Spleen (tissue), 11 donors: Measurements from ENCODE around the gene PMPCA. TPM values are rescaled to one million over a fixed set of nuclear protein-coding genes. Genes with fewer than 3 reads are reported as not detected.

ENCODE experiments used
- DNase-seq: peaks from one replicate; pipeline ENCODE4 v3.0.0-alpha.2; 2020
- H3K27ac ChIP-seq, 8 donors: fragments of 200-600 bp; sonication (generic) in 7 of 8; 1 replicate in 4 of 8; 2 replicates in 4 of 8; pipeline versions ENCODE4 v1.5.0 to v1.8.0; 2016 to 2021; ENCODE audit warnings: inconsistent platforms in 4 of 8, mild to moderate bottlenecking in 4 of 8, moderate library complexity in 1 of 8
- H3K27me3 ChIP-seq, 7 donors: fragments of 200-600 bp; sonication (generic) in 6 of 7; replicated peaks in 1 of 7; 1 replicate in 4 of 7; 2 replicates in 3 of 7; pipeline versions ENCODE4 v1.5.0 to v1.8.0; 2016 to 2021; ENCODE audit warnings: inconsistent platforms in 3 of 7, mild to moderate bottlenecking in 1 of 7
- H3K36me3 ChIP-seq, 6 donors: fragments of 200-600 bp; sonication (generic) in 5 of 6; 1 replicate in 4 of 6; 2 replicates in 2 of 6; pipeline versions ENCODE4 v1.5.0 to v1.8.0; 2016 to 2021; ENCODE audit warnings: inconsistent platforms in 2 of 6
- H3K4me1 ChIP-seq, 6 donors: fragments of 200-600 bp; sonication (generic) in 5 of 6; 1 replicate in 3 of 6; 2 replicates in 3 of 6; pipeline versions ENCODE4 v1.5.0 to v1.8.0; 2016 to 2021; ENCODE audit warnings: inconsistent platforms in 3 of 6
- H3K4me3 ChIP-seq, 8 donors: fragments of 200-600 bp; sonication (generic) in 7 of 8; 1 replicate in 4 of 8; 2 replicates in 4 of 8; pipeline versions ENCODE4 v1.5.0 to v1.8.0; 2016 to 2021; ENCODE audit warnings: inconsistent platforms in 4 of 8, mild to moderate bottlenecking in 4 of 8, moderate library complexity in 2 of 8
- H3K9me3 ChIP-seq, 8 donors: fragments of 200-600 bp; sonication (generic) in 7 of 8; 1 replicate in 4 of 8; 2 replicates in 4 of 8; pipeline versions ENCODE4 v1.5.0 to v1.8.0; 2016 to 2021; ENCODE audit warnings: inconsistent platforms in 4 of 8
- POLR2A ChIP-seq, 3 donors: fragments of 450-650 bp; IDR thresholded peaks; one replicate each; pipeline ENCODE4 v1.5.1; 2017; ENCODE audit warnings: antibody characterized with exemption in 3 of 3, mild to moderate bottlenecking in 1 of 3
- POLR2AphosphoS5 ChIP-seq, 3 donors: sonication (generic); formaldehyde crosslinking; IDR thresholded peaks; one replicate each; pipeline ENCODE4 v1.5.1; 2017; ENCODE audit warnings: antibody characterized with exemption in 3 of 3
- WGBS, 5 donors: extraction: QIAGEN DNeasy Blood & Tissue Kit in 3 of 5; methylation state at CpG; one replicate each; pipeline versions ENCODE4 v1.1.5 to v1.1.7; 2013 to 2018; 5-methylcytosine and 5-hydroxymethylcytosine counted together
- intact Hi-C: fragments of 100-400 bp; cut with DNase I; formaldehyde crosslinking; loops from one replicate; pipeline ENCODE4 v1.15.0; 2023; ENCODE audit warnings: low total_unique reads
- polyA plus RNA-seq, 3 donors: library from polyadenylated mRNA; stranded (reverse); fragments of 200-250 nt; gene quantifications; one replicate each; pipeline ENCODE4 v1.2.1, GENCODE V29; 2013
- total RNA-seq, 7 donors: library from RNA; depleted of rRNA in 3 of 7; stranded (reverse); fragments of >200 nt in 3 of 7; fragmentation: NEBNext Ultra II Directional in 4 of 7; extraction: Animal tissue kit (Norgen Biotek cat#: 25700) in 4 of 7; gene quantifications; one replicate each; pipeline versions ENCODE4 v1.1.0 to v1.2.1, GENCODE V29; 2016 to 2021
- TF ChIP-seq, protein P1 (sequence below), 11 experiments: fragments of 200-600 bp in 7 of 11; fragments of 450-650 bp in 4 of 11; sonication (generic) in 4 of 11; IDR thresholded peaks in 8 of 11; conservative IDR thresholded peaks in 3 of 11; 1 replicate in 7 of 11; 2 replicates in 4 of 11; pipeline versions ENCODE4 v1.4.0 to v1.8.0; 2016 to 2021; ENCODE audit warnings: antibody characterized with exemption in 11 of 11, inconsistent platforms in 4 of 11, mild to moderate bottlenecking in 1 of 11
- donor health status: healthy with polysubstance abuse.
- donor health status: DM: no; HTN: no; CAD: no; lungs with moderate emphysema.
- donor health status: DM: no; HTN: no; CAD: no.
- donor health status: Bipolar disorder and iron deficiency.
- donor health status: healthy.
- donor health status: DM: no; HTN: no; CAD: no.
- donor health status: DM: yes; HTN: yes; CAD: no.

PMPCA gene
- total and polyA plus RNA-seq, 10 donors, result 36.8 to 56.2 (median 47.1) TPM

DNA sequence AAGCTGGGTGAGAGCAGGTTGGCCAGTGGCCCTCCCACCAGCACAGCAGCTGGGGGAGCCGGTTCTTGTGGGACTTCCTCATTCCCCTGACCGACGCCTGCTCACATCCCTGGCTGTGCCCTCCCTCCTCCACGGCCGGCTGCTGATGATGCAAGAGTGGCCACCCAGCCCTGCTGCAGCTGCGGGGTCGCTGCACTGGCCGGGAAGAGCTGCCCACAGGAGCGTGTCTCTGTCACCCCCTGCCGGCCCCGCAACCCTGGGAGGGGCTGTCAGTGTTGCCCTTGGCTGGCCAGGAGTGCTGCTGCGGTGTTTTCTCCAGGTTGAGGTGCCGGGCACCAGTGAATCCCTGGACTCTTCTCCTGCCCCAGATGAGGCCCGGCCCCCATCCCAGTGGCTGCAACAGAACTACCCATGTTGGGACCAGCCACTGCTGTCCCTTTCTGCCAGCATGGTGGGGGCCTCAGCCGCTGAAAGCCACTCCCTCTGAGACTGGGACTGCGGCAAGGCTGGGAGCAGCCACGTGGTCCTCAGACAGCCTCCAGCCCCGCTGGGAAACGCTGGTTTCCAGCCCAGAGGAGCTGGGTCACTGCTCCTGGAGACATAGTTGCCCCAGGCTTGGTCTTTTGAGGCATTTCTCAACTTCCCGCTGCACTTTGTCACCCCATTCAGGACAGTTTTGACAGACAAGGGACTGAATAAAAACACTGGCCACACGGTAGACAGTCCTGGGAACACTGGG is 37.7 kb upstream of the PMPCA start:
- WGBS, 5 donors, result 6 to 18% (median 7%) methylated on average over 7 to 21 of the region's 21 CpGs
- peaks cover 0 to 58% (median 32%) of the 10 kb centered on the region in 6 donors for H3K4me1 ChIP-seq
- peak overlapping the region in 7 of 8 donors; percentile 51 to 85 (median 68) for H3K27ac ChIP-seq
- TF ChIP-seq POLR2AphosphoS5 (IDR thresholded peaks at IDR 0.05) (peak; percentile 38 to 83 (median 70)), POLR2A (IDR thresholded peaks at IDR 0.05) (no peak)
- TF ChIP-seq, protein P1, sequence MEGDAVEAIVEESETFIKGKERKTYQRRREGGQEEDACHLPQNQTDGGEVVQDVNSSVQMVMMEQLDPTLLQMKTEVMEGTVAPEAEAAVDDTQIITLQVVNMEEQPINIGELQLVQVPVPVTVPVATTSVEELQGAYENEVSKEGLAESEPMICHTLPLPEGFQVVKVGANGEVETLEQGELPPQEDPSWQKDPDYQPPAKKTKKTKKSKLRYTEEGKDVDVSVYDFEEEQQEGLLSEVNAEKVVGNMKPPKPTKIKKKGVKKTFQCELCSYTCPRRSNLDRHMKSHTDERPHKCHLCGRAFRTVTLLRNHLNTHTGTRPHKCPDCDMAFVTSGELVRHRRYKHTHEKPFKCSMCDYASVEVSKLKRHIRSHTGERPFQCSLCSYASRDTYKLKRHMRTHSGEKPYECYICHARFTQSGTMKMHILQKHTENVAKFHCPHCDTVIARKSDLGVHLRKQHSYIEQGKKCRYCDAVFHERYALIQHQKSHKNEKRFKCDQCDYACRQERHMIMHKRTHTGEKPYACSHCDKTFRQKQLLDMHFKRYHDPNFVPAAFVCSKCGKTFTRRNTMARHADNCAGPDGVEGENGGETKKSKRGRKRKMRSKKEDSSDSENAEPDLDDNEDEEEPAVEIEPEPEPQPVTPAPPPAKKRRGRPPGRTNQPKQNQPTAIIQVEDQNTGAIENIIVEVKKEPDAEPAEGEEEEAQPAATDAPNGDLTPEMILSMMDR (IDR thresholded peaks at IDR 0.05 in 8 of 11, conservative IDR thresholded peaks at IDR 0.05 in 3 of 11), result peak in 1 of 11 experiments; percentile 16
- no peaks in the 10 kb centered on the region for H3K9me3 ChIP-seq
- DNase-seq, result peak; percentile 90
- peak overlapping the region; percentile 10 to 67 (median 42) for H3K4me3 ChIP-seq
- intact Hi-C loops, result no loop called here
- peaks cover 0 to 45% (median 8%) of the 10 kb centered on the region in 6 donors for H3K36me3 ChIP-seq
- H3K27me3 ChIP-seq, result peaks cover 0 to 18% (median 0%) of the 10 kb centered on the region in 7 donors

DNA sequence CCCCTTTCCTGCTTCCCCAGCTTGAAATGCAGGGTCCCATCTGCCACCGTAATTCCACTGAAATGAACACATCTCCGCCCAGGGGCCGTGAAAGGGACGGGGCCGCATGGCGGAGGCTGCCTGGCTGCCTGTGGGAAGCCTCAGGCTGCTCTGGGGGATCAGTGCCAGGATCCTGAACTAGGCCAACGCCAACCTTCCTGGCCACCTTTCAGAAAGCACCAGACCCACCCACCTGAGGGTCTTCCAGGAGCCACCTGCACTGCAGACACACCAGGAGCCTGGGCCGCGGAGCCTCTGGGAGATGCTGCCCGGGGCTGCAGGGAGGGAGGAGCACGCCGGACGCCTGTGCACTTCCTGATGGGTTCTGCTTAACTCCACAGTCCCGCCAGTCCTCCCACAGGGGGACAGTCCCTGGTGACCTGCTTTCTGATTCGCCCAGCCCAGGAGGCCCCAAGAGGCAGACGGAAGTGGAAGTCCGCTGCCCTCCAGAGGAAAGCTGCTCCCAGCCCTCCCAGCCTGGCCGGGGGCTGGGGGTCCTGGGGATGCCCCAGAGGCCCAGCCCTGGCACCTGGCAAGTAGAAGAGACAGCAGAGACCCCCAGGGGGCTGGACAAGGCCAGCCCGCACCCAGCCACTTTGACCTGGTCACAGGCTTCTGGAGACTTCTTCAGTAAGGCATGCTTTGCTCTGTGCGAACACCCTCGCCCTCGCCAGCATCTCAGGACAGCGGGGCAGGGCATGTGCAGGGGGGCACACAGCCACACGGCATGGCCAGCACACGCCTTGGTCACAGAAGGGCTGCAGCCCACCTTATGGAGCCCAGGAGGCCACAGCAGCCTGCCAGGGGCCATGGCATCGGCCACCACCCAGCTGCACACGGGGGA is 36.9 kb upstream of the PMPCA start, which contains the start of gene CARD9:
Gene CARD9, minus strand, starts transcription at position 370 of the 883 bp plus-strand sequence. CDS start 1,591 bp downstream, outside the sequence.
- DNase-seq, result peak; percentile 85
- peak within 1 kb of the TSS; percentile 10 to 67 (median 42) for H3K4me3 ChIP-seq
- H3K27me3 ChIP-seq, result peaks cover 0 to 18% (median 0%) of the 10 kb centered on the region in 7 donors
- TF ChIP-seq POLR2AphosphoS5 (IDR thresholded peaks at IDR 0.05) (peak; percentile 30 to 73 (median 54)), POLR2A (IDR thresholded peaks at IDR 0.05) (no peak)
- TF ChIP-seq, protein P1 (IDR thresholded peaks at IDR 0.05 in 8 of 11, conservative IDR thresholded peaks at IDR 0.05 in 3 of 11), result peak in 1 of 11 experiments; percentile 13
- peaks cover 0 to 58% (median 32%) of the 10 kb centered on the region in 6 donors for H3K4me1 ChIP-seq
- intact Hi-C loops, result no loop called here
- H3K36me3 ChIP-seq, result peaks cover 0 to 45% (median 13%) of the 10 kb centered on the region in 6 donors
- 37 to 54% (median 43%) methylated on average over 6 to 27 of the region's 27 CpGs for WGBS, 5 donors
- H3K27ac ChIP-seq, result peak within 1 kb of the TSS in 7 of 8 donors; percentile 51 to 85 (median 68)
- no peaks in the 10 kb centered on the region for H3K9me3 ChIP-seq

DNA sequence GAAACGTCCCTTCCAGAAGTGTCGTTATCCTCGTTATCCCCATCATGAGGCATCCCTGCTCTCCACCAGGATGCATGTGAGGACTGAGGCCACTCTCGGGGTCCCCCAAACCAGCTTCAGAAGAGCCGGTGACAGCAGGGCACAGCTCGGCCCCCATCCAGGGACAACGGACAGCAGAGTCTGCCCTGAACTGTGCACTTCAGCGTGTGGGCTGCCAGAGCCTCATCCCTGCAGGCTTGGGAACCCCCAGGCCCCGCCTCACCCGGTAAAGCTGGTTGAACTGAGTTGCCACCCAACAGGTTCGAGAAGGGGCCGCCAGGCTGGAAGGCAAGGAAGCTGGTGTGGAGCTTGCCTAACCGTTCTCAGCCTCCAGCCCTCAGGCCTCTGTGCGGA is 36.3 kb upstream of the PMPCA start:
- 85 to 92% (median 88%) methylated on average over 7 to 14 of the region's 14 CpGs for WGBS, 5 donors
- Histone ChIP-seq H3K27ac (peak overlapping the region in 4 of 8 donors; percentile 62 to 85 (median 80)), H3K36me3 (peaks cover 0 to 45% (median 19%) of the 10 kb centered on the region in 6 donors), H3K4me3 (no peak overlapping the region), H3K9me3 (no peaks in the 10 kb centered on the region), H3K4me1 (peaks cover 0 to 58% (median 32%) of the 10 kb centered on the region in 6 donors), H3K27me3 (peaks cover 0 to 18% (median 0%) of the 10 kb centered on the region in 7 donors)
- TF ChIP-seq, protein P1 (IDR thresholded peaks at IDR 0.05 in 8 of 11, conservative IDR thresholded peaks at IDR 0.05 in 3 of 11), result no peak
- TF ChIP-seq POLR2A (IDR thresholded peaks at IDR 0.05), result no peak
- TF ChIP-seq POLR2AphosphoS5 (IDR thresholded peaks at IDR 0.05), result no peak
- DNase-seq, result no peak
- intact Hi-C loops, result no loop called here
